HepG2 (cell line): ENCODE data around the gene AJM1. TPM values are rescaled to one million over a fixed set of nuclear protein-coding genes. Genes with fewer than 3 reads are reported as not detected.

ENCODE experiments used
- EP300 ChIP-seq, 3 experiments: sonication (generic) in 1 of 3; formaldehyde crosslinking in 1 of 3; IDR thresholded peaks; 2 replicates each; pipeline versions ENCODE4 v1.5.1 to v1.6.1; 2011 to 2020; ENCODE audit warnings: low read depth in 2 of 3, low read length in 2 of 3, borderline replicate concordance in 1 of 3, improper control_type of control experiment in 1 of 3, mild to moderate bottlenecking in 1 of 3, missing genetic modification reagents in 1 of 3, moderate library complexity in 1 of 3
- GATAD1 ChIP-seq: IDR thresholded peaks from 2 replicates; pipeline ENCODE4 v1.6.1; 2016; ENCODE audit warnings: missing genetic modification reagents, missing compliant biosample characterization
- MBNL3 ChIP-seq: fragments of 250-450 bp; sonication (Bioruptor Pico); conservative IDR thresholded peaks from 2 replicates; pipeline ENCODE4 v1.8.0; 2022; ENCODE audit warnings: mild to moderate bottlenecking, inconsistent platforms
- MTERF4 ChIP-seq: sonication (generic); formaldehyde crosslinking; IDR thresholded peaks from 2 replicates; pipeline ENCODE4 v1.8.0; 2023; ENCODE audit warnings: mild to moderate bottlenecking, missing genetic modification reagents
- PHF20 ChIP-seq: sonication (generic); formaldehyde crosslinking; IDR thresholded peaks from 2 replicates; pipeline ENCODE4 v1.5.0; 2020; ENCODE audit warnings: mild to moderate bottlenecking, missing genetic modification reagents
- RARA ChIP-seq: IDR thresholded peaks from 2 replicates; pipeline ENCODE4 v1.6.1; 2016; ENCODE audit warnings: missing genetic modification reagents, missing compliant biosample characterization
- SATB2 ChIP-seq: sonication (generic); formaldehyde crosslinking; IDR thresholded peaks from 2 replicates; pipeline ENCODE4 v1.5.0; 2020; ENCODE audit warnings: missing genetic modification reagents
- TBX2 ChIP-seq: sonication (generic); formaldehyde crosslinking; IDR thresholded peaks from 2 replicates; pipeline ENCODE4 v1.5.0; 2020; ENCODE audit warnings: missing genetic modification reagents, mild to moderate bottlenecking, borderline replicate concordance
- TFE3 ChIP-seq: IDR thresholded peaks from 2 replicates; pipeline ENCODE4 v1.6.1; 2016
- ZBTB33 ChIP-seq: sonication (generic); formaldehyde crosslinking; IDR thresholded peaks from 2 replicates; pipeline ENCODE4 v1.4.0; 2020; ENCODE audit warnings: missing genetic modification reagents
- ZNF709 ChIP-seq: sonication (generic); formaldehyde crosslinking; IDR thresholded peaks from 2 replicates; pipeline ENCODE4 v1.5.0; 2020; ENCODE audit warnings: mild to moderate bottlenecking, missing genetic modification reagents
- ZNF777 ChIP-seq: sonication (generic); formaldehyde crosslinking; IDR thresholded peaks from 2 replicates; pipeline ENCODE4 v1.4.0; 2020; ENCODE audit warnings: missing genetic modification reagents
- polyA plus RNA-seq, 8 experiments: library from polyadenylated mRNA; depleted of rRNA in 3 of 8; stranded (reverse) in 7 of 8; unstranded in 1 of 8; fragments of >200 nt; fragmentation: Illumina TruSeq in 4 of 8; extraction: Trizol in 4 of 8; gene quantifications; 2 replicates each; pipeline versions ENCODE4 v1.2.1 to v1.2.3, GENCODE V29; 2011 to 2016; ENCODE audit warnings: low read depth in 4 of 8, missing spikeins in 1 of 8, mixed read lengths in 1 of 8; ENCODE audit not compliant: insufficient read depth in 1 of 8
- total RNA-seq, 5 experiments: library from RNA; depleted of rRNA; stranded (reverse); fragments of >200 nt; fragmentation: Illumina TruSeq; extraction: Trizol; gene quantifications; 2 replicates each; pipeline ENCODE4 v1.2.3, GENCODE V29; 2016; ENCODE audit warnings: low read depth in 1 of 5
- TF ChIP-seq, protein P1 (sequence below): IDR thresholded peaks from 2 replicates; pipeline ENCODE4 v1.6.1; 2016; ENCODE audit warnings: missing compliant biosample characterization, missing genetic modification reagents, borderline replicate concordance
- TF ChIP-seq, protein P2 (sequence below): IDR thresholded peaks from 2 replicates; pipeline ENCODE4 v1.6.1; 2016; ENCODE audit warnings: low read depth
- TF ChIP-seq, protein P3 (sequence below): sonication (generic); formaldehyde crosslinking; IDR thresholded peaks from 2 replicates; pipeline ENCODE4 v1.5.0; 2020; ENCODE audit warnings: mild to moderate bottlenecking, missing genetic modification reagents, borderline replicate concordance

Gene AJM1
- total and polyA plus RNA-seq, 2 of the 13 experiments (the other 11 are each of a cell fraction or from before 2014, with no cell fraction given), result 1.1 to 1.2 TPM

DNA sequence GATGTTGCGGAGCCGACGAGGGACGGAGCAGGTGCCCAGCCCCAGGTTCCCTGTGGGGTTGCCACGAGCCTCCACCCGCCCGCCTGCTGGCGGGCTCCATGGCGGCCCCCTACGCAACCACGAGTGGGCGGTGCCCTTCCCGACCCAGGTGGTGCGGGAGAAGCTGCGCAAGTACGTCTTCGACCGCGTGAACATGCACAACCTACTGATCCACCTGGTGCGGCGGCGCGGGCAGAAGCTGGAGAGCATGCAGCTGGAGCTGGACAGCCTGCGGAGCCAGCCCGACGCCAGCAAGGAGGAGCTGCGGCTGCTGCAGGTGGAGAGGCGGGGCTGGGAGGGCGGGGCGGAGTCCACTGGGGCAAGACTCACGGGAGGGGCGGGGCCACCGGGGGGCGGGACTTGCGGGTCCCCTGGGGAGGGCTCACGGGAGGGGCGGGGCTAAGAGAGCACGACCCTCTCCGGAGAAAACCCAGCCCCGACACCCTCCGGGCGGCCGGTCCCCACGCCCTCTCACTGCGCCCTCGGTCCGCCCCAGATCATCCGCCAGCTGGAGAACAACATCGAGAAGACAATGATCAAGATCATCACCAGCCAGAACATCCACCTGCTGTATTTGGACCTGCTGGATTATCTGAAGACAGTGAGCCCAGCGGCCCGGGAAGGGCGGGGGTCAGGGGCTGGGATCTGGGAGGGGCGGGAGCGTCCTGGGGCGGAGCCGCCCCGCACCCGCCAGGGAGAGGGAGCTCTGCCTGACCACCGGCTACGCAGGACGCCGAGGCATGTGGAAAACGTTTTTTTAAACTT, 42.2 kb upstream of the AJM1 start (continued):
- TF ChIP-seq PHF20 (CRISPR knock-in tag), result 0 out of 2 replicates have a peak, but pooled peaks have one; percentile 48
- TF ChIP-seq TFE3 (CRISPR knock-in tag), result peak; percentile 47; the same call in 1 of the 2 replicates
- 0 out of 2 replicates have a peak, but pooled peaks have one; percentile 29 for TF ChIP-seq GATAD1 (CRISPR knock-in tag)
- TF ChIP-seq TBX2 (CRISPR knock-in tag), result peak; percentile 48; the same call in 1 of the 2 replicates
- TF ChIP-seq, protein P1, sequence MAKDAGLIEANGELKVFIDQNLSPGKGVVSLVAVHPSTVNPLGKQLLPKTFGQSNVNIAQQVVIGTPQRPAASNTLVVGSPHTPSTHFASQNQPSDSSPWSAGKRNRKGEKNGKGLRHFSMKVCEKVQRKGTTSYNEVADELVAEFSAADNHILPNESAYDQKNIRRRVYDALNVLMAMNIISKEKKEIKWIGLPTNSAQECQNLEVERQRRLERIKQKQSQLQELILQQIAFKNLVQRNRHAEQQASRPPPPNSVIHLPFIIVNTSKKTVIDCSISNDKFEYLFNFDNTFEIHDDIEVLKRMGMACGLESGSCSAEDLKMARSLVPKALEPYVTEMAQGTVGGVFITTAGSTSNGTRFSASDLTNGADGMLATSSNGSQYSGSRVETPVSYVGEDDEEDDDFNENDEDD (CRISPR knock-in tag), result peak; percentile 49; the same call in 1 of the 2 replicates
- peak; percentile 95; the same call in 1 of the 2 replicates for TF ChIP-seq ZNF709 (CRISPR knock-in tag)
- TF ChIP-seq SATB2 (CRISPR knock-in tag), result 0 out of 2 replicates have a peak, but pooled peaks have one; percentile 81
- TF ChIP-seq MBNL3 (CRISPR knock-in tag), result no peak
- TF ChIP-seq ZBTB33 (CRISPR knock-in tag), result 0 out of 2 replicates have a peak, but pooled peaks have one; percentile 13
- no peak for TF ChIP-seq EP300 (IDR thresholded peaks at IDR 0.05; ENCODE audit: low read depth in 2 of 2, low read length in 2 of 2)
- TF ChIP-seq EP300 (CRISPR knock-in tag; IDR thresholded peaks at IDR 0.05; ENCODE audit: borderline replicate concordance), result 0 out of 2 replicates have a peak, but pooled peaks have one; percentile 9
- TF ChIP-seq, protein P2, sequence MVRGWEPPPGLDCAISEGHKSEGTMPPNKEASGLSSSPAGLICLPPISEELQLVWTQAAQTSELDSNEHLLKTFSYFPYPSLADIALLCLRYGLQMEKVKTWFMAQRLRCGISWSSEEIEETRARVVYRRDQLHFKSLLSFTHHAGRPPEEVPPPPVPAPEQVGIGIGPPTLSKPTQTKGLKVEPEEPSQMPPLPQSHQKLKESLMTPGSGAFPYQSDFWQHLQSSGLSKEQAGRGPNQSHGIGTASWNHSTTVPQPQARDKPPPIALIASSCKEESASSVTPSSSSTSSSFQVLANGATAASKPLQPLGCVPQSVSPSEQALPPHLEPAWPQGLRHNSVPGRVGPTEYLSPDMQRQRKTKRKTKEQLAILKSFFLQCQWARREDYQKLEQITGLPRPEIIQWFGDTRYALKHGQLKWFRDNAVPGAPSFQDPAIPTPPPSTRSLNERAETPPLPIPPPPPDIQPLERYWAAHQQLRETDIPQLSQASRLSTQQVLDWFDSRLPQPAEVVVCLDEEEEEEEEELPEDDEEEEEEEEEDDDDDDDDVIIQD (CRISPR knock-in tag), result no peak
- TF ChIP-seq, protein P3, sequence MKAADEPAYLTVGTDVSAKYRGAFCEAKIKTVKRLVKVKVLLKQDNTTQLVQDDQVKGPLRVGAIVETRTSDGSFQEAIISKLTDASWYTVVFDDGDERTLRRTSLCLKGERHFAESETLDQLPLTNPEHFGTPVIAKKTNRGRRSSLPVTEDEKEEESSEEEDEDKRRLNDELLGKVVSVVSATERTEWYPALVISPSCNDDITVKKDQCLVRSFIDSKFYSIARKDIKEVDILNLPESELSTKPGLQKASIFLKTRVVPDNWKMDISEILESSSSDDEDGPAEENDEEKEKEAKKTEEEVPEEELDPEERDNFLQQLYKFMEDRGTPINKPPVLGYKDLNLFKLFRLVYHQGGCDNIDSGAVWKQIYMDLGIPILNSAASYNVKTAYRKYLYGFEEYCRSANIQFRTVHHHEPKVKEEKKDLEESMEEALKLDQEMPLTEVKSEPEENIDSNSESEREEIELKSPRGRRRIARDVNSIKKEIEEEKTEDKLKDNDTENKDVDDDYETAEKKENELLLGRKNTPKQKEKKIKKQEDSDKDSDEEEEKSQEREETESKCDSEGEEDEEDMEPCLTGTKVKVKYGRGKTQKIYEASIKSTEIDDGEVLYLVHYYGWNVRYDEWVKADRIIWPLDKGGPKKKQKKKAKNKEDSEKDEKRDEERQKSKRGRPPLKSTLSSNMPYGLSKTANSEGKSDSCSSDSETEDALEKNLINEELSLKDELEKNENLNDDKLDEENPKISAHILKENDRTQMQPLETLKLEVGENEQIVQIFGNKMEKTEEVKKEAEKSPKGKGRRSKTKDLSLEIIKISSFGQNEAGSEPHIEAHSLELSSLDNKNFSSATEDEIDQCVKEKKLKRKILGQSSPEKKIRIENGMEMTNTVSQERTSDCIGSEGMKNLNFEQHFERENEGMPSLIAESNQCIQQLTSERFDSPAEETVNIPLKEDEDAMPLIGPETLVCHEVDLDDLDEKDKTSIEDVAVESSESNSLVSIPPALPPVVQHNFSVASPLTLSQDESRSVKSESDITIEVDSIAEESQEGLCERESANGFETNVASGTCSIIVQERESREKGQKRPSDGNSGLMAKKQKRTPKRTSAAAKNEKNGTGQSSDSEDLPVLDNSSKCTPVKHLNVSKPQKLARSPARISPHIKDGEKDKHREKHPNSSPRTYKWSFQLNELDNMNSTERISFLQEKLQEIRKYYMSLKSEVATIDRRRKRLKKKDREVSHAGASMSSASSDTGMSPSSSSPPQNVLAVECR (CRISPR knock-in tag), result peak; percentile 15; the same call in 1 of the 2 replicates
- no peak; the same call in 1 of the 2 replicates for TF ChIP-seq ZNF777 (CRISPR knock-in tag)
- peak; percentile 8; the same call in 1 of the 2 replicates for TF ChIP-seq RARA (CRISPR knock-in tag)
- TF ChIP-seq MTERF4 (CRISPR knock-in tag), result peak; percentile 97
